ENCODE results near the gene NPAS3. TPM values are rescaled to one million over a fixed set of nuclear protein-coding genes. Genes with fewer than 3 reads are reported as not detected.

NPAS3 gene
- polyA plus RNA-seq, 2 of the 4 experiments (the other 2 are of a cell fraction), result not detected

DNA sequence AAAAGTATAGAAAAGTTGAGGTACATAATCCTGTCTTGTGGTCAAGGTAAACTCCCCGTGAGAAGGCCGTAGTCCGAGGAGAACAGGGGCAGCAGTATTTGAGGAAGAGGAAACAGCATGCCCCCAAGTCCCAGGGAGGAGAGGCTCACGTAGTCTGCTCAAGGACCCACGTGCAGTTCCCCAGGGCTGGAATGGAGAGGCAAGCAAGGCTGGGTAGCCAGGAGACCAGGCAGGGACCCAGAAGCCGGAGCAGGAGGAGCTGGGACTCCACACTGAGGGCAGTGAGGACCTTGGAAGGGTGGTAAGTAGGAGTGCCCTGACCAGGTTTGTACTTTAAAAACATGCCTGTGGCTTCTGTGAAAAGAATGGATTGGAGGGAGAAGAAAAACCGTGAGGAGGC is 912.1 kb downstream of the NPAS3 start:
- DNase-seq (ENCODE audit: low read depth in 1 of 2, low spot score in 1 of 2) (no peak), FAIRE-seq (no peak), ATAC-seq (no peak)
- WGBS (ENCODE audit: missing lambda C conversion rate), result 70% methylated on average over 7 of the region's 7 CpGs
- no peak overlapping the region for H3K27ac ChIP-seq
- ChIA-PET POLR2A (no interaction called here), CTCF (interaction anchor here (2.5 to 4.3 kb wide), 2 partner anchors 15 to 246 kb away, joined by 6 to 67 read pairs; no protein-coding TSS in a partner anchor)
- no peaks in the 10 kb centered on the region for H3K4me1 ChIP-seq
- no peak overlapping the region for H3K4me3 ChIP-seq
- no peak overlapping the region for H3K4me2 ChIP-seq
- H3K9me3 ChIP-seq, result no peaks in the 10 kb centered on the region
- TF ChIP-seq FOSL2 (IDR thresholded peaks at IDR 0.05) (no peak), FOSL2 (CRISPR knock-in tag; IDR thresholded peaks at IDR 0.05) (no peak), POLR2AphosphoS2 (conservative IDR thresholded peaks at IDR 0.05; ENCODE audit: low read length) (no peak), KDM5A (IDR thresholded peaks at IDR 0.05) (no peak), PHF8 (IDR thresholded peaks at IDR 0.05; ENCODE audit: borderline replicate concordance, low read depth) (no peak)
- TF ChIP-seq, protein P1, sequence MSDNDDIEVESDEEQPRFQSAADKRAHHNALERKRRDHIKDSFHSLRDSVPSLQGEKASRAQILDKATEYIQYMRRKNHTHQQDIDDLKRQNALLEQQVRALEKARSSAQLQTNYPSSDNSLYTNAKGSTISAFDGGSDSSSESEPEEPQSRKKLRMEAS (IDR thresholded peaks at IDR 0.05), result no peak

GRCh38 chr14:33851366-33851765 is 912.7 kb downstream of the NPAS3 start:
- CTCF ChIA-PET, result interaction anchor here (1.3 to 4.3 kb wide), 4 partner anchors 246 to 450 kb away, joined by 3 to 67 read pairs (median 8); no protein-coding TSS in a partner anchor
- WGBS (ENCODE audit: missing lambda C conversion rate), result 63% methylated on average over 6 of the region's 6 CpGs
- POLR2A ChIA-PET, result no interaction called here
- Histone ChIP-seq H3K4me2 (no peak overlapping the region), H3K9me3 (no peaks in the 10 kb centered on the region), H3K4me3 (no peak overlapping the region), H3K4me1 (no peaks in the 10 kb centered on the region), H3K27ac (no peak overlapping the region)
- DNase-seq (ENCODE audit: low read depth in 1 of 2, low spot score in 1 of 2) (no peak), ATAC-seq (no peak), FAIRE-seq (no peak)
- no peak for TF ChIP-seq HES2 (IDR thresholded peaks at IDR 0.05)
- no peak for TF ChIP-seq RCOR1 (IDR thresholded peaks at IDR 0.05; ENCODE audit: low read depth, low read length)
- TF ChIP-seq NPAS2 (CRISPR knock-in tag; IDR thresholded peaks at IDR 0.05; ENCODE audit: borderline replicate concordance), result no peak
- no peak for TF ChIP-seq MAFK (IDR thresholded peaks at IDR 0.05; ENCODE audit: partially characterized antibody)
- TF ChIP-seq HEYL (CRISPR knock-in tag; IDR thresholded peaks at IDR 0.05), result no peak
- TF ChIP-seq, protein P2, sequence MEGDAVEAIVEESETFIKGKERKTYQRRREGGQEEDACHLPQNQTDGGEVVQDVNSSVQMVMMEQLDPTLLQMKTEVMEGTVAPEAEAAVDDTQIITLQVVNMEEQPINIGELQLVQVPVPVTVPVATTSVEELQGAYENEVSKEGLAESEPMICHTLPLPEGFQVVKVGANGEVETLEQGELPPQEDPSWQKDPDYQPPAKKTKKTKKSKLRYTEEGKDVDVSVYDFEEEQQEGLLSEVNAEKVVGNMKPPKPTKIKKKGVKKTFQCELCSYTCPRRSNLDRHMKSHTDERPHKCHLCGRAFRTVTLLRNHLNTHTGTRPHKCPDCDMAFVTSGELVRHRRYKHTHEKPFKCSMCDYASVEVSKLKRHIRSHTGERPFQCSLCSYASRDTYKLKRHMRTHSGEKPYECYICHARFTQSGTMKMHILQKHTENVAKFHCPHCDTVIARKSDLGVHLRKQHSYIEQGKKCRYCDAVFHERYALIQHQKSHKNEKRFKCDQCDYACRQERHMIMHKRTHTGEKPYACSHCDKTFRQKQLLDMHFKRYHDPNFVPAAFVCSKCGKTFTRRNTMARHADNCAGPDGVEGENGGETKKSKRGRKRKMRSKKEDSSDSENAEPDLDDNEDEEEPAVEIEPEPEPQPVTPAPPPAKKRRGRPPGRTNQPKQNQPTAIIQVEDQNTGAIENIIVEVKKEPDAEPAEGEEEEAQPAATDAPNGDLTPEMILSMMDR (IDR thresholded peaks at IDR 0.05), result no peak
- TF ChIP-seq ESRRA (IDR thresholded peaks at IDR 0.05; ENCODE audit: borderline replicate concordance, low read length), result no peak
- no peak for TF ChIP-seq ZSCAN20 (CRISPR knock-in tag; IDR thresholded peaks at IDR 0.05)
- TF ChIP-seq FOXS1 (CRISPR knock-in tag; IDR thresholded peaks at IDR 0.05), result no peak
- TF ChIP-seq MYC (IDR thresholded peaks at IDR 0.05; ENCODE audit: borderline replicate concordance, low read length), result no peak
- TF ChIP-seq ZNF302 (CRISPR knock-in tag; IDR thresholded peaks at IDR 0.05), result no peak
- TF ChIP-seq GATA3 (IDR thresholded peaks at IDR 0.05; ENCODE audit: borderline replicate concordance), result no peak
- no peak for TF ChIP-seq HOXB13 (CRISPR knock-in tag; IDR thresholded peaks at IDR 0.05; ENCODE audit: low read depth)
- TF ChIP-seq, protein P3, sequence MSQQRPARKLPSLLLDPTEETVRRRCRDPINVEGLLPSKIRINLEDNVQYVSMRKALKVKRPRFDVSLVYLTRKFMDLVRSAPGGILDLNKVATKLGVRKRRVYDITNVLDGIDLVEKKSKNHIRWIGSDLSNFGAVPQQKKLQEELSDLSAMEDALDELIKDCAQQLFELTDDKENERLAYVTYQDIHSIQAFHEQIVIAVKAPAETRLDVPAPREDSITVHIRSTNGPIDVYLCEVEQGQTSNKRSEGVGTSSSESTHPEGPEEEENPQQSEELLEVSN (IDR thresholded peaks at IDR 0.05; ENCODE audit: borderline replicate concordance, low read depth), result no peak
- no peak for TF ChIP-seq HMGXB4 (CRISPR knock-in tag; IDR thresholded peaks at IDR 0.05; ENCODE audit: borderline replicate concordance)
- TF ChIP-seq, protein P4, sequence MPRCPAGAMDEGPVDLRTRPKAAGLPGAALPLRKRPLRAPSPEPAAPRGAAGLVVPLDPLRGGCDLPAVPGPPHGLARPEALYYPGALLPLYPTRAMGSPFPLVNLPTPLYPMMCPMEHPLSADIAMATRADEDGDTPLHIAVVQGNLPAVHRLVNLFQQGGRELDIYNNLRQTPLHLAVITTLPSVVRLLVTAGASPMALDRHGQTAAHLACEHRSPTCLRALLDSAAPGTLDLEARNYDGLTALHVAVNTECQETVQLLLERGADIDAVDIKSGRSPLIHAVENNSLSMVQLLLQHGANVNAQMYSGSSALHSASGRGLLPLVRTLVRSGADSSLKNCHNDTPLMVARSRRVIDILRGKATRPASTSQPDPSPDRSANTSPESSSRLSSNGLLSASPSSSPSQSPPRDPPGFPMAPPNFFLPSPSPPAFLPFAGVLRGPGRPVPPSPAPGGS (IDR thresholded peaks at IDR 0.05), result no peak

All from A549 (cell line).